ENCODE measurements around the gene FOXF1.

The FOXF1 gene

DNA sequence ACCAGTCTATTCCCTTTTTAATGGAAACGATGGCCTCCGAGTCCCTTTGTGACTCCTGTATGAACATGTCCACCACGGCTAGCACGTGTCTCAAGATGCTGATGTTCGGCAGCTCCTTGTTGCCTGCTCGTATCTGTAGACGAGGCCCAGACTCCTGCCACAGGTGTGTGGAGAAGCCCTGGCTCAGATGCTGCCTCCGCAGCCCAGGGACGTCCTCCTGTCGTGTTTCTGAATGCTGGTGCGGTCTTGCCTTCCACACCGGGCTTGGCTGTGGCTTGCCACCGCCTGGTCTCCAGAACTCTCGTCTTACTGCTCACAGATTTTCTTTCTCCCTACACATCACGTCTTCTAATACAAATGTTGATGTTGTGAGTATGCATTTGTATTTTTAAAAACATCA, 17.0 kb downstream of the FOXF1 start:
- in situ Hi-C loops (cut with HindIII; ENCODE audit: low sequenced_read_pairs): no loop called here
- TF ChIP-seq CTCF (IDR thresholded peaks at IDR 0.05; ENCODE audit: low read depth, low read length): no peak
- DNase-seq (ENCODE audit: low read depth, low spot score): no peak
- H3K4me3 ChIP-seq (ENCODE audit: low read depth, low read length): no peak overlapping the region

DNA sequence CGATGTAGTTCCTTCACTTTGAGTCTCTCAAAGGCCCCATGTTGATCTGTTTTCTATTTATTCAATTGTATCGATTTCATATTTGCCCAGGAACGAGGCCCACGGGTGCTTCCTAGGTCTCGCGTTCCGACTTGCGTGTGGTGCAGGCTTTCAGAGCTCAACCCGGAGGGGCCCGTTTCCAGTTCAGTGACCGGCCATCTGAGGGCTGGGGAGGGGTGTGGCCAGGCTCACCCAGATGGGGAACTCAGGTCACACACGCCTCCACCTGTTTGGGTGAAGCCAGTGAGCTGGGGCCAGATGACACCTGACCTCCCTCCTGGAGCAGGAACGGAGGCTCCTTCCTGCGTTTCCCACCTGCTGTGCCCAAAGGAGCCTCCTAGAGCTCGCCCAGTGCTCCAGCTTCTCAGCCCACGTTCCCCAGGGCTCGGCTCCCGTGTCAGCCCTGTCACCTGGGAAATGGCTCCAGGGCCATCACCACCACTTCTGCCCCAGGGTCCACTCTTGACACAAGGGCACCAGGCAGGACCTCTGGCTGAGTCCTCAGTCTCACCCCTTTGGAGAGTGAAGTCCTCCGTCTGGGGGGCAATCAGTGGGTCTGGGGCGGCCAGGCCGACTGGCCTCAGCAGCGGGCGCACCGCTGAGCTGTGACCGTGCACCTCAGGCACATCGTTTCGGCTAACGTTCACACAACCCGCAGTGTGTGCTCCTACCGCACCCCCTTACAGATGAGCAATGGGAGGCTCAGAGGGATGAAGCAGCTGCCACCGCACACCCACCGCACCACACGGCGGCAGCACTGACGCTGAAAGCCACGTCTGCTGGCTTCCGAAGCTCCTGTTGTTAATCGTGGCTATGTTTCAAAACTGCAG, 18.0 kb downstream of the FOXF1 start:
- no peak overlapping the region for H3K4me3 ChIP-seq (ENCODE audit: low read depth, low read length)
- DNase-seq (ENCODE audit: low read depth, low spot score): no peak
- in situ Hi-C loops (cut with HindIII; ENCODE audit: low sequenced_read_pairs): no loop called here
- no peak for TF ChIP-seq CTCF (IDR thresholded peaks at IDR 0.05; ENCODE audit: low read depth, low read length)

GRCh38 chr16:86529160-86529559, 18.8 kb downstream of the FOXF1 start:
- H3K4me3 ChIP-seq (ENCODE audit: low read depth, low read length): no peak overlapping the region
- in situ Hi-C loops (cut with HindIII; ENCODE audit: low sequenced_read_pairs): no loop called here
- no peak for TF ChIP-seq CTCF (IDR thresholded peaks at IDR 0.05; ENCODE audit: low read depth, low read length)
- DNase-seq (ENCODE audit: low read depth, low spot score): no peak

- in situ Hi-C loops (cut with HindIII; ENCODE audit: low sequenced_read_pairs): no loop called here
- no peak overlapping the region for H3K4me3 ChIP-seq (ENCODE audit: low read depth, low read length)
- no peak for DNase-seq (ENCODE audit: low read depth, low spot score)
- TF ChIP-seq CTCF (IDR thresholded peaks at IDR 0.05; ENCODE audit: low read depth, low read length): no peak
Observed at GRCh38 chr16:86530251-86531190, 20.2 kb downstream of the FOXF1 start.

DNA sequence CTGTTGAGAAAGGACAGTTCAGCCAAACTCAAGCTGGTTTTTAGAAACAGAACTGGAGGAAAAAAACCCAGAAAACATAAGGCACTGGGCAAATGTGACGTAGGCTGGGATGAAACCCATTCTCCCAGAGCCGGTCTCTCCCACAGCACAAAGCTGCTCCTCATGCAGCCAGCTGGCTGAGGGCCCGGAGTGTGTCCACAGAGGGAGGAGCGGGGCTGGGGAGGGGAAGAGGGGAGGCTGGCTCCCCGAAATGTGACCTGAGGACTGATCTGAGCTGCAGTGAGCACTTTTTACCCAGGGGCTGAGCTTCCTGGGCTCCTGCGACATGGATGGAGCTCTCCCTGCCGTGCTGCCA, 20.8 kb downstream of the FOXF1 start:
- in situ Hi-C loops (cut with HindIII; ENCODE audit: low sequenced_read_pairs): no loop called here
- H3K4me3 ChIP-seq (ENCODE audit: low read depth, low read length): no peak overlapping the region
- no peak for DNase-seq (ENCODE audit: low read depth, low spot score)
- no peak for TF ChIP-seq CTCF (IDR thresholded peaks at IDR 0.05; ENCODE audit: low read depth, low read length)

GRCh38 chr16:86531641-86532525, 21.6 kb downstream of the FOXF1 start:
- H3K4me3 ChIP-seq (ENCODE audit: low read depth, low read length): no peak overlapping the region
- in situ Hi-C loops (cut with HindIII; ENCODE audit: low sequenced_read_pairs): no loop called here
- DNase-seq (ENCODE audit: low read depth, low spot score): no peak
- TF ChIP-seq CTCF (IDR thresholded peaks at IDR 0.05; ENCODE audit: low read depth, low read length): no peak
